WTC11 (cell line): ENCODE data around the gene KIT. TPM values are rescaled to one million over a fixed set of nuclear protein-coding genes. Genes with fewer than 3 reads are reported as not detected.
A peak's percentile ranks its signal among the peaks of the same experiment; 100 is the strongest.

Experiments used
- ATAC-seq: fragments of 200-7000 bp; cut with Tn5 transposase; 2 replicates; pipeline ENCODE4 v1.10.0; 2021; ENCODE audit warnings: mild to moderate bottlenecking, moderate library complexity
- CTCF ChIA-PET: fragments of 300-600 bp; sonication (Branson Sonifier 250); formaldehyde crosslinking; loops from one replicate; lab custom pipeline; 2021; ENCODE audit warnings: antibody characterized with exemption; lab: Charles Lee
- POLR2A ChIA-PET: fragments of 350-600 bp; sonication (Branson Sonifier 250); formaldehyde crosslinking; loops from one replicate; lab custom pipeline; 2021; ENCODE audit warnings: antibody characterized with exemption; lab: Charles Lee
- DNase-seq: peaks from one replicate; pipeline ENCODE4 v3.0.0; 2021; ENCODE audit warnings: low spot score
- H3K27ac Mint-ChIP-seq: 2 replicates; pipeline ENCODE4 v1.8.0; 2021; ENCODE audit warnings: mixed read lengths
- H3K27me3 Mint-ChIP-seq: 2 replicates; pipeline ENCODE4 v1.8.0; 2021; ENCODE audit warnings: low read depth, mild to moderate bottlenecking, moderate library complexity, mixed read lengths
- H3K36me3 Mint-ChIP-seq: 2 replicates; pipeline ENCODE4 v1.8.0; 2021; ENCODE audit warnings: mixed read lengths
- H3K4me1 Mint-ChIP-seq: 2 replicates; pipeline ENCODE4 v1.8.0; 2022; ENCODE audit warnings: mixed read lengths
- H3K4me3 Mint-ChIP-seq: 2 replicates; pipeline ENCODE4 v1.8.0; 2021; ENCODE audit warnings: mild to moderate bottlenecking, moderate library complexity, mixed read lengths
- H3K9me3 Mint-ChIP-seq: 2 replicates; pipeline ENCODE4 v1.8.0; 2021; ENCODE audit warnings: mixed read lengths
- ELF4 ChIP-seq: sonication (generic); formaldehyde crosslinking; IDR thresholded peaks from 2 replicates; pipeline ENCODE4 v1.8.1; 2022; ENCODE audit warnings: low read depth, mild to moderate bottlenecking, moderate library complexity, missing genetic modification reagents
- MYBL2 ChIP-seq: sonication (generic); formaldehyde crosslinking; IDR thresholded peaks from 2 replicates; pipeline ENCODE4 v1.8.1; 2023; ENCODE audit warnings: mild to moderate bottlenecking, moderate library complexity, missing genetic modification reagents
- NFATC4 ChIP-seq: fragments of 250-450 bp; sonication (Bioruptor Pico); IDR thresholded peaks from 2 replicates; pipeline ENCODE4 v1.9.0; 2021; ENCODE audit warnings: mild to moderate bottlenecking
- NFE2L1 ChIP-seq: sonication (generic); formaldehyde crosslinking; IDR thresholded peaks from 2 replicates; pipeline ENCODE4 v1.8.1; 2023; ENCODE audit warnings: missing genetic modification reagents
- TEAD4 ChIP-seq: sonication (generic); formaldehyde crosslinking; IDR thresholded peaks from 2 replicates; pipeline ENCODE4 v1.8.0; 2022; ENCODE audit warnings: mild to moderate bottlenecking, missing genetic modification reagents
- ZNF121 ChIP-seq: sonication (generic); formaldehyde crosslinking; IDR thresholded peaks from 2 replicates; pipeline ENCODE4 v1.8.0; 2023; ENCODE audit warnings: missing genetic modification reagents
- ZNF416 ChIP-seq: fragments of 250-450 bp; sonication (Bioruptor Pico); IDR thresholded peaks from 2 replicates; pipeline ENCODE4 v1.9.0; 2021; ENCODE audit warnings: mild to moderate bottlenecking, inconsistent platforms
- ZNF671 ChIP-seq: fragments of 250-450 bp; sonication (Bioruptor Pico); IDR thresholded peaks from 2 replicates; pipeline ENCODE4 v1.8.0; 2021; ENCODE audit warnings: mild to moderate bottlenecking
- total RNA-seq: library from RNA; stranded (reverse); gene quantifications from 3 replicates; pipeline ENCODE4 v1.2.3, GENCODE V29; 2021
- TF ChIP-seq, protein P1 (sequence below): sonication (generic); formaldehyde crosslinking; IDR thresholded peaks from 2 replicates; pipeline ENCODE4 v1.8.0; 2023; ENCODE audit warnings: missing genetic modification reagents
- TF ChIP-seq, protein P2 (sequence below): sonication (generic); formaldehyde crosslinking; IDR thresholded peaks from 2 replicates; pipeline ENCODE4 v1.8.1; 2022; ENCODE audit warnings: missing genetic modification reagents, borderline replicate concordance
- TF ChIP-seq, protein P3 (sequence below): fragments of 250-450 bp; sonication (Bioruptor Pico); IDR thresholded peaks from 2 replicates; pipeline ENCODE4 v1.9.0; 2021; ENCODE audit warnings: mild to moderate bottlenecking
- TF ChIP-seq, protein P4 (sequence below): fragments of 250-450 bp; sonication (Bioruptor Pico); IDR thresholded peaks from 2 replicates; pipeline ENCODE4 v1.9.0; 2021; ENCODE audit warnings: mild to moderate bottlenecking
- TF ChIP-seq, protein P5 (sequence below): fragments of 250-450 bp; sonication (Bioruptor Pico); IDR thresholded peaks from 2 replicates; pipeline ENCODE4 v1.9.0; 2021; ENCODE audit warnings: moderate library complexity, mild to moderate bottlenecking, inconsistent platforms, borderline replicate concordance
- TF ChIP-seq, protein P6 (sequence below): sonication (generic); formaldehyde crosslinking; IDR thresholded peaks from 2 replicates; pipeline ENCODE4 v1.8.0; 2022; ENCODE audit warnings: mild to moderate bottlenecking, missing genetic modification reagents
- TF ChIP-seq, protein P7 (sequence below): sonication (generic); formaldehyde crosslinking; IDR thresholded peaks from 2 replicates; pipeline ENCODE4 v1.8.1; 2023; ENCODE audit warnings: mild to moderate bottlenecking, moderate library complexity, missing genetic modification reagents

KIT gene
- total RNA-seq, 1 experiment from 2014 or later = 23.3 TPM

DNA sequence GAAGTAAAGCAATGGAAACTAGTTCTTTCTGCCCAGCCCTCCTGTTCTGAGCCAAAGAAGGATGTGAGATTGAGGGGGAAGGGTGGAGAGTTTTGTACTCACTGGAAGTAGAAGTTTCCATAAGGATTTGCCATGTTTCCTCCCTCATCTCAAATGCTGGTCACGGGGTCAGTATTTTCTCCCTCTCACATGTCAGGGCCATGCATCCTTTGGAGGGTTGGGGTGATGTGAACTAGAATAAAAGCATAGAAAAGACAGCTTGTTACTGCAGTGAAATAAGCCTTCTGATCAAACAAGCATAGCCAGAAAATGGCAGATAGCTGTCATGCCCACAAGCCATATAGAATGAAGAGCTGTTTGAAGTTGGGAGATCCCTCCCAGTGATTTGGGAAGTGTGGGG lies 79.7 kb downstream of the KIT start:
- no peaks in the 10 kb centered on the region for H3K9me3 Mint-ChIP-seq
- TF ChIP-seq, protein P1, sequence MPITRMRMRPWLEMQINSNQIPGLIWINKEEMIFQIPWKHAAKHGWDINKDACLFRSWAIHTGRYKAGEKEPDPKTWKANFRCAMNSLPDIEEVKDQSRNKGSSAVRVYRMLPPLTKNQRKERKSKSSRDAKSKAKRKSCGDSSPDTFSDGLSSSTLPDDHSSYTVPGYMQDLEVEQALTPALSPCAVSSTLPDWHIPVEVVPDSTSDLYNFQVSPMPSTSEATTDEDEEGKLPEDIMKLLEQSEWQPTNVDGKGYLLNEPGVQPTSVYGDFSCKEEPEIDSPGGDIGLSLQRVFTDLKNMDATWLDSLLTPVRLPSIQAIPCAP = no peak
- TF ChIP-seq ZNF416 (CRISPR knock-in tag) = no peak
- TF ChIP-seq MYBL2 (CRISPR knock-in tag) = no peak
- TF ChIP-seq ZNF121 (CRISPR knock-in tag) = no peak
- no peak for TF ChIP-seq NFE2L1 (CRISPR knock-in tag)
- TF ChIP-seq, protein P2, sequence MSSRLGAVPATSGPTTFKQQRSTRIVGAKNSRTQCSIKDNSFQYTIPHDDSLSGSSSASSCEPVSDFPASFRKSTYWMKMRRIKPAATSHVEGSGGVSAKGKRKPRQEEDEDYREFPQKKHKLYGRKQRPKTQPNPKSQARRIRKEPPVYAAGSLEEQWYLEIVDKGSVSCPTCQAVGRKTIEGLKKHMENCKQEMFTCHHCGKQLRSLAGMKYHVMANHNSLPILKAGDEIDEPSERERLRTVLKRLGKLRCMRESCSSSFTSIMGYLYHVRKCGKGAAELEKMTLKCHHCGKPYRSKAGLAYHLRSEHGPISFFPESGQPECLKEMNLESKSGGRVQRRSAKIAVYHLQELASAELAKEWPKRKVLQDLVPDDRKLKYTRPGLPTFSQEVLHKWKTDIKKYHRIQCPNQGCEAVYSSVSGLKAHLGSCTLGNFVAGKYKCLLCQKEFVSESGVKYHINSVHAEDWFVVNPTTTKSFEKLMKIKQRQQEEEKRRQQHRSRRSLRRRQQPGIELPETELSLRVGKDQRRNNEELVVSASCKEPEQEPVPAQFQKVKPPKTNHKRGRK (CRISPR knock-in tag) = no peak
- no peak for TF ChIP-seq TEAD4 (CRISPR knock-in tag)
- TF ChIP-seq ELF4 (CRISPR knock-in tag) = no peak
- TF ChIP-seq, protein P3, sequence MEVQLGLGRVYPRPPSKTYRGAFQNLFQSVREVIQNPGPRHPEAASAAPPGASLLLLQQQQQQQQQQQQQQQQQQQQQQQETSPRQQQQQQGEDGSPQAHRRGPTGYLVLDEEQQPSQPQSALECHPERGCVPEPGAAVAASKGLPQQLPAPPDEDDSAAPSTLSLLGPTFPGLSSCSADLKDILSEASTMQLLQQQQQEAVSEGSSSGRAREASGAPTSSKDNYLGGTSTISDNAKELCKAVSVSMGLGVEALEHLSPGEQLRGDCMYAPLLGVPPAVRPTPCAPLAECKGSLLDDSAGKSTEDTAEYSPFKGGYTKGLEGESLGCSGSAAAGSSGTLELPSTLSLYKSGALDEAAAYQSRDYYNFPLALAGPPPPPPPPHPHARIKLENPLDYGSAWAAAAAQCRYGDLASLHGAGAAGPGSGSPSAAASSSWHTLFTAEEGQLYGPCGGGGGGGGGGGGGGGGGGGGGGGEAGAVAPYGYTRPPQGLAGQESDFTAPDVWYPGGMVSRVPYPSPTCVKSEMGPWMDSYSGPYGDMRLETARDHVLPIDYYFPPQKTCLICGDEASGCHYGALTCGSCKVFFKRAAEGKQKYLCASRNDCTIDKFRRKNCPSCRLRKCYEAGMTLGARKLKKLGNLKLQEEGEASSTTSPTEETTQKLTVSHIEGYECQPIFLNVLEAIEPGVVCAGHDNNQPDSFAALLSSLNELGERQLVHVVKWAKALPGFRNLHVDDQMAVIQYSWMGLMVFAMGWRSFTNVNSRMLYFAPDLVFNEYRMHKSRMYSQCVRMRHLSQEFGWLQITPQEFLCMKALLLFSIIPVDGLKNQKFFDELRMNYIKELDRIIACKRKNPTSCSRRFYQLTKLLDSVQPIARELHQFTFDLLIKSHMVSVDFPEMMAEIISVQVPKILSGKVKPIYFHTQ (CRISPR knock-in tag) = no peak
- TF ChIP-seq, protein P4, sequence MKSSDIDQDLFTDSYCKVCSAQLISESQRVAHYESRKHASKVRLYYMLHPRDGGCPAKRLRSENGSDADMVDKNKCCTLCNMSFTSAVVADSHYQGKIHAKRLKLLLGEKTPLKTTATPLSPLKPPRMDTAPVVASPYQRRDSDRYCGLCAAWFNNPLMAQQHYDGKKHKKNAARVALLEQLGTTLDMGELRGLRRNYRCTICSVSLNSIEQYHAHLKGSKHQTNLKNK (CRISPR knock-in tag) = no peak
- TF ChIP-seq, protein P5, sequence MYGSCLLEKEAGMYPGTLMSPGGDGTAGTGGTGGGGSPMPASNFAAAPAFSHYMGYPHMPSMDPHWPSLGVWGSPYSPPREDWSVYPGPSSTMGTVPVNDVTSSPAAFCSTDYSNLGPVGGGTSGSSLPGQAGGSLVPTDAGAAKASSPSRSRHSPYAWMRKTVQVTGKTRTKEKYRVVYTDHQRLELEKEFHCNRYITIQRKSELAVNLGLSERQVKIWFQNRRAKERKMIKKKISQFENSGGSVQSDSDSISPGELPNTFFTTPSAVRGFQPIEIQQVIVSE (CRISPR knock-in tag) = no peak
- TF ChIP-seq ZNF671 (CRISPR knock-in tag) = no peak
- no peak for TF ChIP-seq NFATC4 (CRISPR knock-in tag)
- TF ChIP-seq, protein P6, sequence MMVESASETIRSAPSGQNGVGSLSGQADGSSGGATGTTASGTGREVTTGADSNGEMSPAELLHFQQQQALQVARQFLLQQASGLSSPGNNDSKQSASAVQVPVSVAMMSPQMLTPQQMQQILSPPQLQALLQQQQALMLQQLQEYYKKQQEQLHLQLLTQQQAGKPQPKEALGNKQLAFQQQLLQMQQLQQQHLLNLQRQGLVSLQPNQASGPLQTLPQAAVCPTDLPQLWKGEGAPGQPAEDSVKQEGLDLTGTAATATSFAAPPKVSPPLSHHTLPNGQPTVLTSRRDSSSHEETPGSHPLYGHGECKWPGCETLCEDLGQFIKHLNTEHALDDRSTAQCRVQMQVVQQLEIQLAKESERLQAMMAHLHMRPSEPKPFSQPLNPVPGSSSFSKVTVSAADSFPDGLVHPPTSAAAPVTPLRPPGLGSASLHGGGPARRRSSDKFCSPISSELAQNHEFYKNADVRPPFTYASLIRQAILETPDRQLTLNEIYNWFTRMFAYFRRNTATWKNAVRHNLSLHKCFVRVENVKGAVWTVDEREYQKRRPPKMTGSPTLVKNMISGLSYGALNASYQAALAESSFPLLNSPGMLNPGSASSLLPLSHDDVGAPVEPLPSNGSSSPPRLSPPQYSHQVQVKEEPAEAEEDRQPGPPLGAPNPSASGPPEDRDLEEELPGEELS (CRISPR knock-in tag) = no peak
- H3K27ac Mint-ChIP-seq = no peak overlapping the region
- peaks cover 18% of the 10 kb centered on the region for H3K4me1 Mint-ChIP-seq
- ATAC-seq = no peak
- no peak overlapping the region for H3K4me3 Mint-ChIP-seq
- peaks cover 47% of the 10 kb centered on the region for H3K36me3 Mint-ChIP-seq
- DNase-seq = no peak
- H3K27me3 Mint-ChIP-seq = no peaks in the 10 kb centered on the region
- CTCF ChIA-PET = no interaction called here
- POLR2A ChIA-PET = no interaction called here

DNA sequence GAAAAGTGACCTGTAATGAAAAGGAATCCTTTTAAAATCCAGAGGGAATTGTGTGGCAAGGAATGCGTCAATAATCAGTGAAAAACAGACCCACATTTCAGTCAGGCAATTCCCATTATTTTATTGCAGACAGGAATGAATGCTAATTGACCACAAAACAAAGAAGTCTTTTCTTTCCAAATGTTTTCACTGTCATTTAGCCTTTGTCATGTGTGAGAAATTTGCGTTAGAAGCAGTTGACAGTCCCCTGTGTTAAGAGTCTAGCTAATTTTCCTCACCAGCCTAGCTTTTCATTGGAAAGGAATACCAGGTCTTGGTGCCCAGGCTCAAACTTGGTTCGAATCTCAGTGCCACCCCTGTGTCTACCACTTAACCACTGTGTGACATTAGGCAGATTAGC lies 83.4 kb downstream of the KIT start:
- H3K27me3 Mint-ChIP-seq = no peaks in the 10 kb centered on the region
- peaks cover 51% of the 10 kb centered on the region for H3K36me3 Mint-ChIP-seq
- DNase-seq (no peak), ATAC-seq (no peak)
- TF ChIP-seq, protein P7, sequence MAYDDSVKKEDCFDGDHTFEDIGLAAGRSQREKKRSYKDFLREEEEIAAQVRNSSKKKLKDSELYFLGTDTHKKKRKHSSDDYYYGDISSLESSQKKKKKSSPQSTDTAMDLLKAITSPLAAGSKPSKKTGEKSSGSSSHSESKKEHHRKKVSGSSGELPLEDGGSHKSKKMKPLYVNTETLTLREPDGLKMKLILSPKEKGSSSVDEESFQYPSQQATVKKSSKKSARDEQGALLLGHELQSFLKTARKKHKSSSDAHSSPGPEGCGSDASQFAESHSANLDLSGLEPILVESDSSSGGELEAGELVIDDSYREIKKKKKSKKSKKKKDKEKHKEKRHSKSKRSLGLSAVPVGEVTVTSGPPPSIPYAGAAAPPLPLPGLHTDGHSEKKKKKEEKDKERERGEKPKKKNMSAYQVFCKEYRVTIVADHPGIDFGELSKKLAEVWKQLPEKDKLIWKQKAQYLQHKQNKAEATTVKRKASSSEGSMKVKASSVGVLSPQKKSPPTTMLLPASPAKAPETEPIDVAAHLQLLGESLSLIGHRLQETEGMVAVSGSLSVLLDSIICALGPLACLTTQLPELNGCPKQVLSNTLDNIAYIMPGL (CRISPR knock-in tag) = no peak
- H3K4me1 Mint-ChIP-seq = peaks cover 27% of the 10 kb centered on the region
- ChIA-PET CTCF (no interaction called here), POLR2A (no interaction called here)
- peak overlapping the region; percentile 22; the same call in 1 of the 2 replicates for H3K27ac Mint-ChIP-seq
- peaks cover 24% of the 10 kb centered on the region for H3K9me3 Mint-ChIP-seq
- no peak overlapping the region for H3K4me3 Mint-ChIP-seq
